ENCODE results near the gene ACOT7. TPM values are rescaled to one million over a fixed set of nuclear protein-coding genes. Genes with fewer than 3 reads are reported as not detected.
"Not testable (repeated sequence)": the region's sequence is repeated elsewhere in the genome, so short reads cannot be mapped to it uniquely, and the experiment has no call there.

ACOT7 gene
- total and polyA plus RNA-seq, 2 donors (not counting 1 experiment from before 2014, with no cell fraction given) = 4.2 to 4.6 TPM

- H3K27ac ChIP-seq (ENCODE audit: low read length in 2 of 2); H3K9me3 Mint-ChIP-seq (ENCODE audit: insufficient read depth); H3K36me3 ChIP-seq (replicated peaks in 1 of 2; ENCODE audit: control extremely low read depth in 1 of 2, control insufficient read depth in 1 of 2, extremely low read depth in 1 of 2, insufficient read depth in 2 of 2, low read length in 1 of 2); intact Hi-C loops (cut with micrococcal nuclease); H3K79me2 ChIP-seq (ENCODE audit: control insufficient read depth, insufficient read depth, low read length); H3K4me3 ChIP-seq (ENCODE audit: control extremely low read depth in 1 of 5, extremely low read depth in 1 of 5, insufficient read depth in 1 of 5, low read depth in 2 of 5, low read length in 4 of 5); H2AFZ ChIP-seq (ENCODE audit: insufficient read depth, low read depth, low read length, poor library complexity, severe bottlenecking); H3K9ac ChIP-seq (ENCODE audit: low read length); H3K4me2 ChIP-seq (replicated peaks; ENCODE audit: low read depth, low read length, poor library complexity, severe bottlenecking); H4K20me1 ChIP-seq (ENCODE audit: control insufficient read depth, insufficient read depth, low read length, poor library complexity, severe bottlenecking); ATAC-seq (ENCODE audit: low read depth); H3K9me3 ChIP-seq (ENCODE audit: control extremely low read depth in 1 of 3, control insufficient read depth in 2 of 3, insufficient read depth in 1 of 3, low read length in 2 of 3); H3K27me3 Mint-ChIP-seq; DNase-seq: not testable (repeated sequence)
- peak overlapping the region; percentile 63 for H3K27ac Mint-ChIP-seq
- peak overlapping the region; percentile 61 for H3K4me3 Mint-ChIP-seq
- POLR2A ChIA-PET = interaction anchor here (0.9 kb wide), 1 partner anchor 207 kb away, joined by 10 read pairs; no protein-coding TSS in a partner anchor
- H3K4me1 Mint-ChIP-seq = peaks cover 16% of the 10 kb centered on the region
- CTCF ChIA-PET = interaction anchor here (1.8 to 3.4 kb wide), 4 partner anchors 10 to 47 kb away, joined by 5 to 12 read pairs (median 8); no protein-coding TSS in a partner anchor
- H3K4me1 ChIP-seq (ENCODE audit: control insufficient read depth in 2 of 2, insufficient read depth in 2 of 2, low read length in 2 of 2) = peaks cover 15 to 20% of the 10 kb centered on the region in 2 donors
- H3K27me3 ChIP-seq (replicated peaks in 1 of 4; ENCODE audit: control extremely low read depth in 1 of 4, control insufficient read depth in 3 of 4, insufficient read depth in 4 of 4, low read length in 3 of 4) = peaks cover 0 to 13% (median 0%) of the 10 kb centered on the region in 4 experiments
- 64% methylated on average over 5 of the region's 8 CpGs for WGBS (ENCODE audit: insufficient coverage)
Measured at GRCh38 chr1:6395130-6395529, 1.6 kb upstream of the ACOT7 start.

- no peak for DNase-seq
- peak overlapping the region in 3 of 5 experiments; percentile 41 to 80 (median 54) for H3K4me3 ChIP-seq (ENCODE audit: control extremely low read depth in 1 of 5, extremely low read depth in 1 of 5, insufficient read depth in 1 of 5, low read depth in 2 of 5, low read length in 4 of 5)
- POLR2A ChIA-PET = no interaction called here
Measured at GRCh38 chr1:6392809-6393399, 663 bp downstream of the ACOT7 start.

More at GRCh38 chr1:6392809-6393399, 663 bp downstream of the ACOT7 start:
- Histone ChIP-seq H3K9me3 (ENCODE audit: control extremely low read depth in 1 of 3, control insufficient read depth in 2 of 3, insufficient read depth in 1 of 3, low read length in 2 of 3) (no peaks in the 10 kb centered on the region), H3K27me3 (replicated peaks in 1 of 4; ENCODE audit: control extremely low read depth in 1 of 4, control insufficient read depth in 3 of 4, insufficient read depth in 4 of 4, low read length in 3 of 4) (peaks cover 0 to 15% (median 0%) of the 10 kb centered on the region in 4 experiments), H3K27ac (ENCODE audit: low read length in 2 of 2) (no peak overlapping the region), H3K4me2 (replicated peaks; ENCODE audit: low read depth, low read length, poor library complexity, severe bottlenecking) (peak overlapping the region; percentile 85), H3K4me1 (ENCODE audit: control insufficient read depth in 2 of 2, insufficient read depth in 2 of 2, low read length in 2 of 2) (peaks cover 15 to 20% of the 10 kb centered on the region in 2 donors), H3K79me2 (ENCODE audit: control insufficient read depth, insufficient read depth, low read length) (no peaks in the 10 kb centered on the region), H3K9ac (ENCODE audit: low read length) (peak overlapping the region; percentile 71), H4K20me1 (ENCODE audit: control insufficient read depth, insufficient read depth, low read length, poor library complexity, severe bottlenecking) (no peaks in the 10 kb centered on the region), H2AFZ (ENCODE audit: insufficient read depth, low read depth, low read length, poor library complexity, severe bottlenecking) (peak overlapping the region; percentile 86), H3K36me3 (replicated peaks in 1 of 2; ENCODE audit: control extremely low read depth in 1 of 2, control insufficient read depth in 1 of 2, extremely low read depth in 1 of 2, insufficient read depth in 2 of 2, low read length in 1 of 2) (no peaks in the 10 kb centered on the region)
- no peak for TF ChIP-seq EZH2 (IDR thresholded peaks at IDR 0.05; ENCODE audit: borderline replicate concordance, insufficient read depth, low read depth, low read length, poor library complexity, severe bottlenecking)
- no peak for TF ChIP-seq CTCF (IDR thresholded peaks at IDR 0.05)
- CTCF ChIA-PET = interaction anchor here (1.0 to 3.4 kb wide), 4 partner anchors 10 to 147 kb away, joined by 3 to 12 read pairs (median 8); no protein-coding TSS in a partner anchor
- Mint-ChIP-seq H3K4me1 (peaks cover 16% of the 10 kb centered on the region), H3K27ac (peak overlapping the region; percentile 63), H3K9me3 (ENCODE audit: insufficient read depth) (no peaks in the 10 kb centered on the region), H3K4me3 (peak overlapping the region; percentile 89), H3K27me3 (no peaks in the 10 kb centered on the region)
- intact Hi-C loops (cut with micrococcal nuclease) = loop anchor here (1.0 to 5.0 kb wide), 4 partner anchors 11 to 308 kb away; partner anchors contain the start of genes DNAJC11 and RPL22
- WGBS (ENCODE audit: insufficient coverage) = 1% methylated on average over 83 of the region's 83 CpGs
- no peak for ATAC-seq (ENCODE audit: low read depth)
